Head of caudate nucleus (tissue), 42 donors: Measurements from ENCODE around the gene NFIX.

Source experiments
- DNase-seq, 42 donors: peaks; one replicate each; pipeline versions ENCODE4 v3.0.0 to v3.0.0-alpha.2; 2020 to 2021; ENCODE audit warnings: mixed read lengths in 7 of 42
- intact Hi-C: fragments of 100-400 bp; cut with DNase I; formaldehyde crosslinking; loops from one replicate; pipeline ENCODE4 v1.15.0; 2022

NFIX gene

GRCh38 chr19:13014101-13014920, 19.0 kb downstream of the NFIX start:
- DNase-seq: peak in 38 of 42 donors; percentile 49 to 87 (median 71)
- intact Hi-C loops: no loop called here

- no peak for DNase-seq
- intact Hi-C loops: no loop called here
Observed at GRCh38 chr19:13014921-13015280, 19.6 kb downstream of the NFIX start.

- DNase-seq: peak in 1 of 42 donors; percentile 43
- intact Hi-C loops: no loop called here
Observed at GRCh38 chr19:13015361-13016223, 20.3 kb downstream of the NFIX start.

GRCh38 chr19:13016245-13016627, 21.0 kb downstream of the NFIX start:
- intact Hi-C loops: no loop called here
- no peak for DNase-seq

- intact Hi-C loops: no loop called here
- DNase-seq: peak in 11 of 42 donors; percentile 27 to 76 (median 56)
Observed at GRCh38 chr19:13016628-13017305, 21.5 kb downstream of the NFIX start.

GRCh38 chr19:13017306-13018034, 22.2 kb downstream of the NFIX start:
- intact Hi-C loops: no loop called here
- peak in 2 of 42 donors; percentile 52 to 55 for DNase-seq

GRCh38 chr19:13018035-13018914, 23.0 kb downstream of the NFIX start:
- peak in 30 of 42 donors; percentile 35 to 85 (median 68) for DNase-seq
- intact Hi-C loops: no loop called here

GRCh38 chr19:13019332-13019731, 24.1 kb downstream of the NFIX start:
- no peak for DNase-seq
- intact Hi-C loops: no loop called here

- DNase-seq: no peak
- intact Hi-C loops: no loop called here
Observed at GRCh38 chr19:13020002-13020414, 24.7 kb downstream of the NFIX start.

- DNase-seq: peak in 16 of 42 donors; percentile 35 to 76 (median 55)
- intact Hi-C loops: no loop called here
Observed at GRCh38 chr19:13022111-13022858, 27.0 kb downstream of the NFIX start.

- intact Hi-C loops: no loop called here
- peak; percentile 68 to 94 (median 86) for DNase-seq
Observed at GRCh38 chr19:13022859-13023636, 27.8 kb downstream of the NFIX start.

- no peak for DNase-seq
- intact Hi-C loops: no loop called here
Observed at GRCh38 chr19:13023656-13024055, 28.4 kb downstream of the NFIX start.

- DNase-seq: peak in 10 of 42 donors; percentile 25 to 77 (median 56)
- intact Hi-C loops: no loop called here
Observed at GRCh38 chr19:13024126-13024950, 29.1 kb downstream of the NFIX start.

GRCh38 chr19:13024951-13025697, 29.8 kb downstream of the NFIX start:
- intact Hi-C loops: loop anchor here (5.0 kb wide), 1 partner anchor 37 kb away; no protein-coding TSS in a partner anchor
- DNase-seq: peak in 13 of 42 donors; percentile 21 to 68 (median 46)
